ENCODE data around the gene STK40. TPM values are rescaled to one million over a fixed set of nuclear protein-coding genes. Genes with fewer than 3 reads are reported as not detected.

STK40 gene
- total and polyA plus RNA-seq, 9 of the 15 experiments (the other 6 are each of a cell fraction or from before 2014, with no cell fraction given), result 0.69 to 94.3 (median 39.1) TPM

GRCh38 chr1:36322786-36323635 is 62.7 kb downstream of the STK40 start (continued):
- TF ChIP-seq HDAC1 (IDR thresholded peaks at IDR 0.05), result peak in 1 of 2 experiments; percentile 30; a peak in 1 of 4 replicates
- TF ChIP-seq CXXC5 (CRISPR knock-in tag; IDR thresholded peaks at IDR 0.05), result peak; percentile 45; the same call in 1 of the 2 replicates
- TF ChIP-seq TAF1 (IDR thresholded peaks at IDR 0.05; ENCODE audit: control insufficient read depth, extremely low read depth, insufficient read depth, low read length, severe bottlenecking), result peak; percentile 30
- TF ChIP-seq ZNF830 (CRISPR knock-in tag; IDR thresholded peaks at IDR 0.05), result no peak
- TF ChIP-seq RBM14 (IDR thresholded peaks at IDR 0.05; ENCODE audit: borderline replicate concordance, insufficient read depth, low read depth, low read length), result 0 out of 2 replicates have a peak, but pooled peaks have one; percentile 38
- peak in 1 of 3 experiments; percentile 91; a peak in 2 of 6 replicates for TF ChIP-seq ZBTB11 (CRISPR knock-in tag; IDR thresholded peaks at IDR 0.05)
- peak; percentile 49 for TF ChIP-seq GABPB1 (CRISPR knock-in tag; IDR thresholded peaks at IDR 0.05)
- no peak for TF ChIP-seq SMARCC2 (IDR thresholded peaks at IDR 0.05; ENCODE audit: low read depth)
- TF ChIP-seq ELF2 (CRISPR knock-in tag; IDR thresholded peaks at IDR 0.05), result 0 out of 2 replicates have a peak, but pooled peaks have one; percentile 17
- no peak for TF ChIP-seq ZNF174 (CRISPR knock-in tag; IDR thresholded peaks at IDR 0.05)
- peak; percentile 55 for TF ChIP-seq SIN3B (IDR thresholded peaks at IDR 0.05; ENCODE audit: low read depth)
- TF ChIP-seq, protein P1, sequence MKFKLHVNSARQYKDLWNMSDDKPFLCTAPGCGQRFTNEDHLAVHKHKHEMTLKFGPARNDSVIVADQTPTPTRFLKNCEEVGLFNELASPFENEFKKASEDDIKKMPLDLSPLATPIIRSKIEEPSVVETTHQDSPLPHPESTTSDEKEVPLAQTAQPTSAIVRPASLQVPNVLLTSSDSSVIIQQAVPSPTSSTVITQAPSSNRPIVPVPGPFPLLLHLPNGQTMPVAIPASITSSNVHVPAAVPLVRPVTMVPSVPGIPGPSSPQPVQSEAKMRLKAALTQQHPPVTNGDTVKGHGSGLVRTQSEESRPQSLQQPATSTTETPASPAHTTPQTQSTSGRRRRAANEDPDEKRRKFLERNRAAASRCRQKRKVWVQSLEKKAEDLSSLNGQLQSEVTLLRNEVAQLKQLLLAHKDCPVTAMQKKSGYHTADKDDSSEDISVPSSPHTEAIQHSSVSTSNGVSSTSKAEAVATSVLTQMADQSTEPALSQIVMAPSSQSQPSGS (CRISPR knock-in tag; IDR thresholded peaks at IDR 0.05), result no peak
- peak; percentile 2 for TF ChIP-seq PRPF4 (IDR thresholded peaks at IDR 0.05; ENCODE audit: insufficient read depth, low read depth, low read length, poor library complexity, severe bottlenecking)
- TF ChIP-seq, protein P2, sequence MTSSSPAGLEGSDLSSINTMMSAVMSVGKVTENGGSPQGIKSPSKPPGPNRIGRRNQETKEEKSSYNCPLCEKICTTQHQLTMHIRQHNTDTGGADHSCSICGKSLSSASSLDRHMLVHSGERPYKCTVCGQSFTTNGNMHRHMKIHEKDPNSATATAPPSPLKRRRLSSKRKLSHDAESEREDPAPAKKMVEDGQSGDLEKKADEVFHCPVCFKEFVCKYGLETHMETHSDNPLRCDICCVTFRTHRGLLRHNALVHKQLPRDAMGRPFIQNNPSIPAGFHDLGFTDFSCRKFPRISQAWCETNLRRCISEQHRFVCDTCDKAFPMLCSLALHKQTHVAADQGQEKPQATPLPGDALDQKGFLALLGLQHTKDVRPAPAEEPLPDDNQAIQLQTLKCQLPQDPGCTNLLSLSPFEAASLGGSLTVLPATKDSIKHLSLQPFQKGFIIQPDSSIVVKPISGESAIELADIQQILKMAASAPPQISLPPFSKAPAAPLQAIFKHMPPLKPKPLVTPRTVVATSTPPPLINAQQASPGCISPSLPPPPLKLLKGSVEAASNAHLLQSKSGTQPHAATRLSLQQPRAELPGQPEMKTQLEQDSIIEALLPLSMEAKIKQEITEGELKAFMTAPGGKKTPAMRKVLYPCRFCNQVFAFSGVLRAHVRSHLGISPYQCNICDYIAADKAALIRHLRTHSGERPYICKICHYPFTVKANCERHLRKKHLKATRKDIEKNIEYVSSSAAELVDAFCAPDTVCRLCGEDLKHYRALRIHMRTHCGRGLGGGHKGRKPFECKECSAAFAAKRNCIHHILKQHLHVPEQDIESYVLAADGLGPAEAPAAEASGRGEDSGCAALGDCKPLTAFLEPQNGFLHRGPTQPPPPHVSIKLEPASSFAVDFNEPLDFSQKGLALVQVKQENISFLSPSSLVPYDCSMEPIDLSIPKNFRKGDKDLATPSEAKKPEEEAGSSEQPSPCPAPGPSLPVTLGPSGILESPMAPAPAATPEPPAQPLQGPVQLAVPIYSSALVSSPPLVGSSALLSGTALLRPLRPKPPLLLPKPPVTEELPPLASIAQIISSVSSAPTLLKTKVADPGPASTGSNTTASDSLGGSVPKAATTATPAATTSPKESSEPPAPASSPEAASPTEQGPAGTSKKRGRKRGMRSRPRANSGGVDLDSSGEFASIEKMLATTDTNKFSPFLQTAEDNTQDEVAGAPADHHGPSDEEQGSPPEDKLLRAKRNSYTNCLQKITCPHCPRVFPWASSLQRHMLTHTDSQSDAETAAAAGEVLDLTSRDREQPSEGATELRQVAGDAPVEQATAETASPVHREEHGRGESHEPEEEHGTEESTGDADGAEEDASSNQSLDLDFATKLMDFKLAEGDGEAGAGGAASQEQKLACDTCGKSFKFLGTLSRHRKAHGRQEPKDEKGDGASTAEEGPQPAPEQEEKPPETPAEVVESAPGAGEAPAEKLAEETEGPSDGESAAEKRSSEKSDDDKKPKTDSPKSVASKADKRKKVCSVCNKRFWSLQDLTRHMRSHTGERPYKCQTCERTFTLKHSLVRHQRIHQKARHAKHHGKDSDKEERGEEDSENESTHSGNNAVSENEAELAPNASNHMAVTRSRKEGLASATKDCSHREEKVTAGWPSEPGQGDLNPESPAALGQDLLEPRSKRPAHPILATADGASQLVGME (CRISPR knock-in tag; IDR thresholded peaks at IDR 0.05), result no peak
- TF ChIP-seq TARDBP (IDR thresholded peaks at IDR 0.05), result peak; percentile 31; the same call in 1 of the 2 replicates
